Peyer's patch (tissue), 4 donors: ENCODE measurements around the gene MRPL54. TPM values are rescaled to one million over a fixed set of nuclear protein-coding genes. Genes with fewer than 3 reads are reported as not detected.

Experiments used
- DNase-seq, 3 donors: peaks; one replicate each; pipeline ENCODE4 v3.0.0-alpha.2; 2017 to 2019
- H3K27ac ChIP-seq, 4 donors: fragments of 200-600 bp; sonication (generic); one replicate each; pipeline ENCODE4 v1.5.1; 2016 to 2019
- H3K27me3 ChIP-seq, 2 donors: fragments of 200-600 bp; sonication (generic); one replicate each; pipeline ENCODE4 v1.5.1; 2019
- H3K36me3 ChIP-seq, 3 donors: fragments of 200-600 bp; sonication (generic); one replicate each; pipeline ENCODE4 v1.5.1; 2016 to 2019
- H3K4me1 ChIP-seq, 4 donors: fragments of 200-600 bp; sonication (generic); one replicate each; pipeline ENCODE4 v1.5.1; 2016 to 2019
- H3K4me3 ChIP-seq, 4 donors: fragments of 200-600 bp; sonication (generic); 1 replicate in 3 of 4; 2 replicates in 1 of 4; pipeline ENCODE4 v1.5.1; 2016 to 2019; ENCODE audit warnings: mild to moderate bottlenecking in 1 of 4
- H3K9me3 ChIP-seq, 4 donors: fragments of 200-600 bp; sonication (generic); one replicate each; pipeline ENCODE4 v1.5.1; 2016 to 2019; ENCODE audit warnings: mild to moderate bottlenecking in 1 of 4
- CTCF ChIP-seq, 6 experiments: fragments of 450-650 bp in 4 of 6; fragments of 200-600 bp in 2 of 6; sonication (generic) in 1 of 6; IDR thresholded peaks; one replicate each; pipeline ENCODE4 v1.5.1; 2017 to 2019; ENCODE audit warnings: antibody characterized with exemption in 6 of 6, mild to moderate bottlenecking in 3 of 6, moderate library complexity in 1 of 6
- POLR2A ChIP-seq, 2 donors: fragments of 450-650 bp; IDR thresholded peaks; one replicate each; pipeline ENCODE4 v1.5.1; 2017; ENCODE audit warnings: antibody characterized with exemption in 2 of 2, mild to moderate bottlenecking in 2 of 2, moderate library complexity in 2 of 2
- total RNA-seq, 4 donors: library from RNA; depleted of rRNA; stranded (reverse); fragments of >200 nt; gene quantifications; one replicate each; pipeline ENCODE4 v1.1.0, GENCODE V29; 2016

MRPL54 gene
- total RNA-seq, 4 donors from 2014 or later: 21.4 to 58.5 (median 47.2) TPM

GRCh38 chr19:3803114-3803888, 40.8 kb downstream of the MRPL54 start:
- Histone ChIP-seq H3K4me3 (no peak overlapping the region), H3K4me1 (peaks cover 0 to 16% (median 11%) of the 10 kb centered on the region in 4 donors), H3K27ac (no peak overlapping the region), H3K9me3 (no peaks in the 10 kb centered on the region), H3K27me3 (peaks cover 0 to 10% of the 10 kb centered on the region in 2 donors), H3K36me3 (no peaks in the 10 kb centered on the region)
- DNase-seq: no peak
- TF ChIP-seq POLR2A (IDR thresholded peaks at IDR 0.05) (no peak), CTCF (IDR thresholded peaks at IDR 0.05) (no peak)

- H3K36me3 ChIP-seq: no peaks in the 10 kb centered on the region
- no peak for TF ChIP-seq POLR2A (IDR thresholded peaks at IDR 0.05)
- TF ChIP-seq CTCF (IDR thresholded peaks at IDR 0.05): no peak
- H3K4me3 ChIP-seq: no peak overlapping the region
- H3K27me3 ChIP-seq: peaks cover 0 to 10% of the 10 kb centered on the region in 2 donors
- H3K9me3 ChIP-seq: no peaks in the 10 kb centered on the region
- H3K4me1 ChIP-seq: peaks cover 0 to 16% (median 11%) of the 10 kb centered on the region in 4 donors
- no peak for DNase-seq
- no peak overlapping the region for H3K27ac ChIP-seq
These were observed 41.5 kb downstream of the MRPL54 start for GRCh38 chr19:3803986-3804385.

GRCh38 chr19:3804429-3804828, 41.9 kb downstream of the MRPL54 start:
- H3K4me3 ChIP-seq: no peak overlapping the region
- H3K27ac ChIP-seq: no peak overlapping the region
- DNase-seq: no peak
- peaks cover 0 to 10% of the 10 kb centered on the region in 2 donors for H3K27me3 ChIP-seq
- no peaks in the 10 kb centered on the region for H3K9me3 ChIP-seq
- H3K4me1 ChIP-seq: peaks cover 0 to 16% (median 11%) of the 10 kb centered on the region in 4 donors
- TF ChIP-seq CTCF (IDR thresholded peaks at IDR 0.05) (no peak), POLR2A (IDR thresholded peaks at IDR 0.05) (no peak)
- H3K36me3 ChIP-seq: no peaks in the 10 kb centered on the region

- TF ChIP-seq CTCF (IDR thresholded peaks at IDR 0.05): no peak
- TF ChIP-seq POLR2A (IDR thresholded peaks at IDR 0.05): no peak
- Histone ChIP-seq H3K4me1 (peaks cover 0 to 25% (median 13%) of the 10 kb centered on the region in 4 donors), H3K9me3 (no peaks in the 10 kb centered on the region), H3K4me3 (no peak overlapping the region), H3K27ac (no peak overlapping the region), H3K27me3 (peaks cover 0 to 10% of the 10 kb centered on the region in 2 donors), H3K36me3 (no peaks in the 10 kb centered on the region)
- DNase-seq: no peak
These were observed 43.4 kb downstream of the MRPL54 start for GRCh38 chr19:3805859-3806258.

GRCh38 chr19:3807131-3807480, 44.6 kb downstream of the MRPL54 start:
- Histone ChIP-seq H3K27ac (peak overlapping the region in 1 of 4 donors; percentile 31), H3K9me3 (no peaks in the 10 kb centered on the region), H3K36me3 (no peaks in the 10 kb centered on the region), H3K27me3 (no peaks in the 10 kb centered on the region), H3K4me1 (peaks cover 0 to 23% (median 3%) of the 10 kb centered on the region in 4 donors), H3K4me3 (no peak overlapping the region)
- no peak for DNase-seq
- TF ChIP-seq CTCF (IDR thresholded peaks at IDR 0.05) (no peak), POLR2A (IDR thresholded peaks at IDR 0.05) (no peak)
